Heart left ventricle (tissue), 16 donors: Measurements from ENCODE around the gene PANK1. TPM values are rescaled to one million over a fixed set of nuclear protein-coding genes. Genes with fewer than 3 reads are reported as not detected.

ENCODE experiments used
- ATAC-seq, 4 donors: fragments of 200-7000 bp; cut with Tn5 transposase; one replicate each; pipeline ENCODE4 v1.9.1; 2020 to 2022; ENCODE audit warnings: moderate library complexity in 4 of 4, mild to moderate bottlenecking in 3 of 4, moderate number of reproducible peaks in 1 of 4
- DNase-seq, 5 donors: peaks; one replicate each; pipeline ENCODE4 v3.0.0-alpha.2; 2020
- H3K27ac ChIP-seq, 12 donors: fragments of 200-600 bp; sonication (generic) in 4 of 12; one replicate each; pipeline versions ENCODE4 v1.5.0 to v1.8.0; 2016 to 2022; ENCODE audit warnings: mild to moderate bottlenecking in 2 of 12
- H3K27me3 ChIP-seq, 9 donors: fragments of 200-600 bp; sonication (generic) in 2 of 9; one replicate each; pipeline versions ENCODE4 v1.5.1 to v1.8.0; 2016 to 2022; ENCODE audit warnings: mild to moderate bottlenecking in 3 of 9
- H3K36me3 ChIP-seq, 9 donors: fragments of 200-600 bp; sonication (generic) in 2 of 9; one replicate each; pipeline versions ENCODE4 v1.5.0 to v1.8.0; 2018 to 2022; ENCODE audit warnings: mild to moderate bottlenecking in 2 of 9
- H3K4me1 ChIP-seq, 12 donors: fragments of 200-600 bp; sonication (generic) in 4 of 12; one replicate each; pipeline versions ENCODE4 v1.5.0 to v1.8.0; 2016 to 2022; ENCODE audit warnings: mild to moderate bottlenecking in 3 of 12
- H3K4me3 ChIP-seq, 12 donors: fragments of 200-600 bp; sonication (generic) in 4 of 12; one replicate each; pipeline versions ENCODE4 v1.5.0 to v1.8.0; 2017 to 2022; ENCODE audit warnings: mild to moderate bottlenecking in 9 of 12, moderate library complexity in 4 of 12
- H3K9me3 ChIP-seq, 12 donors: fragments of 200-600 bp; sonication (generic) in 4 of 12; one replicate each; pipeline versions ENCODE4 v1.5.0 to v1.8.0; 2016 to 2022; ENCODE audit warnings: mild to moderate bottlenecking in 1 of 12
- CTCF ChIP-seq, 12 donors: fragments of 200-600 bp; sonication (generic) in 4 of 12; IDR thresholded peaks; one replicate each; pipeline versions ENCODE4 v1.5.0 to v1.8.0; 2018 to 2022; ENCODE audit warnings: antibody characterized with exemption in 12 of 12, mild to moderate bottlenecking in 5 of 12
- POLR2A ChIP-seq, 2 donors: fragments of 450-650 bp; IDR thresholded peaks; one replicate each; pipeline ENCODE4 v1.6.1; 2017; ENCODE audit warnings: antibody characterized with exemption in 2 of 2, mild to moderate bottlenecking in 2 of 2, moderate library complexity in 2 of 2
- WGBS, 4 donors: extraction: QIAGEN DNeasy Blood & Tissue Kit in 2 of 4; methylation state at CpG; one replicate each; pipeline versions ENCODE4 v1.1.5 to v1.1.7; 2013 to 2018; 5-methylcytosine and 5-hydroxymethylcytosine counted together
- intact Hi-C, 10 donors: fragments of 100-400 bp; cut with DNase I; formaldehyde crosslinking; loops; one replicate each; pipeline versions ENCODE4 v1.11.1 to v1.14.2; 2022
- polyA plus RNA-seq, 2 donors: library from polyadenylated mRNA; stranded (reverse); fragments of 200-250 nt; gene quantifications; one replicate each; pipeline ENCODE4 v1.2.3, GENCODE V29; 2013
- total RNA-seq, 9 donors: library from RNA; depleted of rRNA in 2 of 9; stranded (reverse); fragments of >200 nt in 2 of 9; fragmentation: NEBNext Ultra II Directional in 3 of 9; extraction: Animal tissue kit (Norgen Biotek cat#: 25700) in 3 of 9; gene quantifications; one replicate each; pipeline versions ENCODE4 v1.1.0 to v1.2.4, GENCODE V29; 2016 to 2023
- donor health status: ischemic (EF 13 %, LVEDD 7.1; RV severe dilation, severe dysfunction).
- donor health status: healthy with polysubstance abuse.
- donor health status: DM: no; HTN: yes; CAD: no.
- donor health status: DM: no; HTN: no; CAD: no.
- donor health status: ischemic (EF 25% LVEDD 6.9; RV normal size, moderate dysfunction).
- donor health status: ischemic (EF 25% LVEDD 5.7; RV mildly dilated, moderate dysfunction).
- donor health status: healthy.
- donor health status: DM: yes; HTN: yes; CAD: no.
- donor health status: ischemic (EF 35%, LVEDD 5.7; RV mildly dilated, moderate dysfunction).
- donor health status: nonischemic (EF 11% LVEDD 7.7; RV severe dilation, severe dysfunction).
- donor health status: DM: yes; HTN: yes; CAD: no.
- donor health status: PGD.
- donor health status: ischemic (EF 29% LVEDD 5.4; RV normal size, mild dysfunction).
- donor health status: nonischemic (EF 23%, LVEDD 6.1; RV moderate dilation, normal function).

Gene PANK1
- total and polyA plus RNA-seq, 11 donors, result 3.6 to 24.7 (median 17.4) TPM

DNA sequence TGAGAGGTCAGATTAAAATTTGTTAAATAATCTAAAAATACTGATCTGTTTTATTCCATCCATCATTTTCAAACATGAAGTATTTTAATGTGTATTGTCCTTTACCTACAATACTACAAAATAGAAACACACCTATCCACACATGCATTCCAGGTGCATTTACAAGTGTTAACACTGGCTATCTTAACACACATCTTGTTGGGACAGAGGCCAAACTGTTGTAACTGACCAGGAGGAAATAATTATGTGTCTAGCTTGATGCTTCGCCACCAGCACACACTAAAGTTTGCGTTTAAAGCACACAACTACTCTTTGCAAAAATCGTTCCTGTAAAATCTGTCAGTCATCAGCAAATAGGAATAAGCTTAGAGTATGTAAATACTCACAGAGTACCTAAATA lies 2.8 kb downstream of the PANK1 start:
- peaks cover 0 to 1% (median 0%) of the 10 kb centered on the region in 9 donors for H3K36me3 ChIP-seq
- peak overlapping the region in 4 of 12 donors; percentile 10 to 81 (median 78) for H3K4me3 ChIP-seq
- intact Hi-C loops, result loop anchor here in 2 of 10 donors (5.0 kb wide), 2 partner anchors 45 to 50 kb away; no protein-coding TSS in a partner anchor
- TF ChIP-seq POLR2A (IDR thresholded peaks at IDR 0.05) (no peak), CTCF (IDR thresholded peaks at IDR 0.05) (no peak)
- DNase-seq, result no peak
- H3K27ac ChIP-seq, result no peak overlapping the region
- peaks cover 0 to 31% (median 16%) of the 10 kb centered on the region in 12 donors for H3K4me1 ChIP-seq
- no peaks in the 10 kb centered on the region for H3K9me3 ChIP-seq
- WGBS, 4 donors, result 63 to 71% (median 67%) methylated on average over 3 of the region's 3 CpGs
- ATAC-seq, result no peak
- H3K27me3 ChIP-seq, result no peaks in the 10 kb centered on the region

GRCh38 chr10:89640241-89640640 lies 4.8 kb downstream of the PANK1 start:
- Histone ChIP-seq H3K36me3 (peaks cover 0 to 4% (median 0%) of the 10 kb centered on the region in 9 donors), H3K27ac (no peak overlapping the region), H3K27me3 (no peaks in the 10 kb centered on the region), H3K9me3 (no peaks in the 10 kb centered on the region), H3K4me3 (no peak overlapping the region), H3K4me1 (peaks cover 0 to 30% (median 6%) of the 10 kb centered on the region in 12 donors)
- intact Hi-C loops, result loop anchor here in 2 of 10 donors (5.0 kb wide), 2 partner anchors 43 to 48 kb away; no protein-coding TSS in a partner anchor
- TF ChIP-seq CTCF (IDR thresholded peaks at IDR 0.05) (no peak), POLR2A (IDR thresholded peaks at IDR 0.05) (no peak)
- DNase-seq (no peak), ATAC-seq (no peak)
- 44 to 57% (median 50%) methylated on average over 1 of the region's 1 CpG for WGBS, 4 donors

GRCh38 chr10:89639326-89639725 lies 5.7 kb downstream of the PANK1 start:
- ATAC-seq, result no peak
- no peaks in the 10 kb centered on the region for H3K27me3 ChIP-seq
- no peak for TF ChIP-seq CTCF (IDR thresholded peaks at IDR 0.05)
- TF ChIP-seq POLR2A (IDR thresholded peaks at IDR 0.05), result no peak
- peaks cover 0 to 30% (median 6%) of the 10 kb centered on the region in 12 donors for H3K4me1 ChIP-seq
- DNase-seq, result no peak
- intact Hi-C loops, result no loop called here
- peaks cover 0 to 9% (median 0%) of the 10 kb centered on the region in 9 donors for H3K36me3 ChIP-seq
- no peak overlapping the region for H3K4me3 ChIP-seq
- WGBS, 4 donors, result 93 to 100% (median 93%) methylated on average over 2 of the region's 2 CpGs
- H3K9me3 ChIP-seq, result no peaks in the 10 kb centered on the region
- H3K27ac ChIP-seq, result no peak overlapping the region

DNA sequence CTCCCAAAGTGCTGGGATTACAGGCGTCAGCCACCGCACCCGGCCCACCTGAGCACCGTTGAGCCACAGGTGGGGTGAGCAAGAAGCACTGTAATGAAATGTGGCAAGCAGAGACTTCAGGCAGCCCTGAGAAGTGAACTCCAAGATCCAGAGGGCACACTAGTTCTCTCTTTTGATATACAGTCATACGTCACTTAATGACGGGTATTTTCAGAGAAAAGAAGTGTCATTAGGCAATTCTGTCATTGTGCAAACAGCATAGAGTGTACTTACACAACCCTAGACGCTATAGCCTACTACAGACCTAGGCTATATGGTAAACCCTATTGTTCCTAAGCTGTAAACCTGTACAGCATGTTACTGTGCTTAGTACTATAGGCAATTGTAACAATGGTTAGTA lies 7.9 kb downstream of the PANK1 start:
- ATAC-seq, result no peak

More for the DNA sequence above, 7.9 kb downstream of the PANK1 start:
- no peak for TF ChIP-seq POLR2A (IDR thresholded peaks at IDR 0.05)
- no peak for TF ChIP-seq CTCF (IDR thresholded peaks at IDR 0.05)
- Histone ChIP-seq H3K9me3 (no peaks in the 10 kb centered on the region), H3K4me3 (no peak overlapping the region), H3K36me3 (peaks cover 0 to 14% (median 0%) of the 10 kb centered on the region in 9 donors), H3K27ac (no peak overlapping the region), H3K27me3 (no peaks in the 10 kb centered on the region), H3K4me1 (peaks cover 0 to 22% (median 0%) of the 10 kb centered on the region in 12 donors)
- DNase-seq, result no peak
- intact Hi-C loops, result no loop called here
- 96 to 98% (median 97%) methylated on average over 6 to 7 of the region's 7 CpGs for WGBS, 4 donors
